Fibroblast of skin of right quadriceps (primary cell): ENCODE measurements around the gene REM2.
A peak's percentile ranks its signal among the peaks of the same experiment; 100 is the strongest.
"Not testable (repeated sequence)": the region's sequence is repeated elsewhere in the genome, so short reads cannot be mapped to it uniquely, and the experiment has no call there.

ENCODE experiments used
- DNase-seq: peaks from one replicate; pipeline ENCODE4 v3.0.0-alpha.2; 2013

REM2 gene

GRCh38 chr14:22898302-22899090, 15.5 kb downstream of the REM2 start:
- peak; percentile 88 for DNase-seq

- DNase-seq = peak; percentile 74
Observed at GRCh38 chr14:22900081-22900799, 17.2 kb downstream of the REM2 start.

- no peak for DNase-seq
Observed at GRCh38 chr14:22901799-22902198, 18.8 kb downstream of the REM2 start.

GRCh38 chr14:22903742-22904087, 20.7 kb downstream of the REM2 start:
- no peak for DNase-seq

- DNase-seq = no peak
Observed at GRCh38 chr14:22905627-22906026, 22.6 kb downstream of the REM2 start.

GRCh38 chr14:22906073-22906472, 23.1 kb downstream of the REM2 start:
- no peak for DNase-seq

GRCh38 chr14:22907429-22907828, 24.4 kb downstream of the REM2 start:
- no peak for DNase-seq

- DNase-seq = no peak
Observed at GRCh38 chr14:22908601-22909000, 25.6 kb downstream of the REM2 start.

GRCh38 chr14:22910916-22911315, 27.9 kb downstream of the REM2 start:
- no peak for DNase-seq

- not testable (repeated sequence) for DNase-seq
Observed at GRCh38 chr14:22914836-22915235, 31.8 kb downstream of the REM2 start.

- peak; percentile 19 for DNase-seq
Observed at GRCh38 chr14:22915886-22916521, 33.0 kb downstream of the REM2 start.

GRCh38 chr14:22918804-22919600, 36.0 kb downstream of the REM2 start, which contains the start of gene RBM23:
RBM23 (minus strand) TSS chr14:22919149.
- DNase-seq = peak; percentile 100

- no peak for DNase-seq
Observed at GRCh38 chr14:22919601-22919921, 36.5 kb downstream of the REM2 start.

- DNase-seq = no peak
Observed at GRCh38 chr14:22920697-22921096, 37.7 kb downstream of the REM2 start.

- DNase-seq = no peak
Observed at GRCh38 chr14:22922294-22922693, 39.3 kb downstream of the REM2 start.

- DNase-seq = no peak
Observed at GRCh38 chr14:22923746-22924145, 40.7 kb downstream of the REM2 start.

- no peak for DNase-seq
Observed at GRCh38 chr14:22925513-22925912, 42.5 kb downstream of the REM2 start.

- DNase-seq = no peak
Observed at GRCh38 chr14:22926316-22926715, 43.3 kb downstream of the REM2 start.

- DNase-seq = no peak
Observed at GRCh38 chr14:22928237-22929103, 45.4 kb downstream of the REM2 start.

GRCh38 chr14:22929104-22929960, 46.3 kb downstream of the REM2 start, which contains the start of gene PRMT5:
PRMT5 (minus strand) TSS chr14:22929376; CDS start chr14:22929361, 15 bp downstream.
- DNase-seq = peak; percentile 100

GRCh38 chr14:22929961-22930364, 46.9 kb downstream of the REM2 start:
- no peak for DNase-seq
